Non-pigmented ciliary epithelial cell (primary cell): ENCODE results near the gene CCDC85C.

Source experiments
- DNase-seq: peaks from one replicate; pipeline ENCODE4 v3.0.0-alpha.2; 2010; ENCODE audit warnings: low read depth

Gene CCDC85C

GRCh38 chr14:99509871-99510555, 94.0 kb downstream of the CCDC85C start:
- DNase-seq = no peak

- DNase-seq = no peak
Measured at GRCh38 chr14:99508896-99509629, 94.9 kb downstream of the CCDC85C start.

GRCh38 chr14:99507860-99508640, 96.0 kb downstream of the CCDC85C start:
- DNase-seq = no peak

DNA sequence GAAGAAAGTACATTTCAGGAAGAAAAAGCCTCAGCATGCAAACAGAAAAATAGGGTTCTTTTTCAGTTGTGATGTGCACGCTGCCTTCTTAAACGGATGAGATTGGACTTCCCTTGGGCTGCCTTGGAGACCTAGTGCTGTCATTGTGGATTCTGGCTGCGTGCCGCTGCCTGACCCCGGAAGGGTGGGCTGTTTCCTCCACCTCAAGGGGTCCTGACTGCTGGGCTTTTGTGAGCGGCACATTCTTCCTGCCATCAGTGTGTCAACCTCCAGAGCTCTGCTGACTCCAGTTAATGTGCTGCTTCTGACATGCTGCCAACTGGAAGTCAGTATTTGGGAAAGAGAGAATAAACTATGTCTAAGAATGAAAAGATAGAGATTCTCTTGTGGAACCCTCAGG, 97.7 kb downstream of the CCDC85C start:
- DNase-seq = no peak

- DNase-seq = no peak
Measured at GRCh38 chr14:99505089-99505488, 98.9 kb downstream of the CCDC85C start.

DNA sequence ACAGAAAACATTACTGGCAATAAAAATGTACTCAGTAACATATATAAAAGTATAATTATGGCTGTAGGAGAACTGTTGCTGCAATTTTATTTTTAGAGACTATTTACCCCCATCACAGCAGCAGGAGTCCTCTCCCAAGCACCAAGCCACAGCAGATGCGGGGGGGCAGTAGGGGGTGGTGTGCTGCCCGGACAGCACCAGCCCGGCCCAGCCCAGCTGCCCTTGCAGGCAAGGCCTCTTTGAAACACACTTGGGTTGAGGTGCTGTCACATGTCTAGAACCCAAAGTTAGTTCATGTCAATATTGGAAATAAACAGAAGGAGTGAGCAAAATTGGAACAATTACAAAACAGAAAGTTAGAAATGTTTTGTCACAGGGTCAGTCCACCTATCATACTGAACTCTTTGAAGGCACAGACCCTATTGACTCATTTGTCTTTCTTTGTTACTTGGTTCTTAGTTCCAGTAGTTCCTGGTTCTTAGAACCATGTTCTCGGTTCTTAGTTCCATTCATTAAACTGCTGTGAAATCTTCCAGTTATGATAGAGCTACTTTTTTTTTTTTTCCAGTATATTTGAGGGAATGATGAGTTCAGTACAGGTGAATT, 100.1 kb downstream of the CCDC85C start:
- DNase-seq = no peak

GRCh38 chr14:99502989-99503421, 101.0 kb downstream of the CCDC85C start:
- no peak for DNase-seq

DNA sequence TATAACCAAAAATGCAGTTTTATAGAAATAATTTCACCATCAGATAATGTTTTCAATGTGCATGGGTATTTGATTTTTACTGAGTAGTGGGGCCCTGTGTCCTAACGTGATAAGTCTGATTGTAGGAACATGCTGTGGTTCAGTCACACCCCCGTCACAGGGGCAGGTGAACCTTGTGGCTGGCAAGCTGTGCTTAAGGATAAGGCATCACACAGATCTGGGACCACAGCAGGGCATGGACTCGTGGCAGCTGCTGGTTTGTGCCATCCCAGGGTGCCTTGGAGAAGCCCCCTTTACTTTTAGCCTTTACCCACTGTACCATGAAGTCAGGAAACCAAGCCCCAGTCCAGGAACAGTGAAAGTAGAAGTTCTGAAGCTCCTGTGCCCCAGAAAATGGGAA, 106.1 kb downstream of the CCDC85C start:
- DNase-seq = no peak

DNA sequence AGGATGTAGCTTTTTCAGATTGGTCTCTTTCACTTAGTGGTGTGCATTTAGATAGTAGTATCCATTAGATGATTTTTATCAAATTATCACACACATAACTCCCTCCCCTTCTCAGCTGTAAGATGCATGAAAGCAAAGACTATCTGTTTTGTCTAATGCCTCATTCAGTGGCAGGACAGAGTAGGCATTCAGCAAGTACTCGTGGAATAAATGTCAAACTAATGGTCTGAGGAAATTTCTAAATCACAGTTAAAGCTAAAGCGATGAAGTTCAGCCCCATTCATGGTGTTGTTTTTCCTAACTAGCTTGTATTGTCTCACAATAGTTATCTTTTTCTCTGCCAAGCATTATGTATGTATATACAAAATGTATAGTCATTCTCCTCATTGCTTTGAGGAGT, 106.7 kb downstream of the CCDC85C start:
- DNase-seq = no peak

GRCh38 chr14:99484106-99484505, 119.9 kb downstream of the CCDC85C start:
- no peak for DNase-seq

DNA sequence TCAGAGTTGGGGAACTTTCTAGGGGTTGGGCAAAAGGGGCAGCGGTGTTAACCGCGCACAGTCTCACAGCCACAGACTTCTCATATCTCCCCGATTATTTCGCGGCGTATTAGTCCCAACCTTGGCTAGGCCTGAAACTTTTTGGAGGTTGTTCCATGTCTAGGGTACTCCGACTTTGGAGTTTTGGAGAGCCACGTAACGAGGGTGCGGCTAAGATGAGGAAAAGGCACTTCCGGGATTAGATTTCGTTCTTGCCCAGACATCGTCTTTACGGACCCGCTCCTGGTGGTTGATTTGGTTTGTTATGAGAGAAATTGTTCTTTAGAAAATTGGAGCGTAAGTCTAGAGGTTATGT, 122.3 kb downstream of the CCDC85C start:
- DNase-seq = no peak

DNA sequence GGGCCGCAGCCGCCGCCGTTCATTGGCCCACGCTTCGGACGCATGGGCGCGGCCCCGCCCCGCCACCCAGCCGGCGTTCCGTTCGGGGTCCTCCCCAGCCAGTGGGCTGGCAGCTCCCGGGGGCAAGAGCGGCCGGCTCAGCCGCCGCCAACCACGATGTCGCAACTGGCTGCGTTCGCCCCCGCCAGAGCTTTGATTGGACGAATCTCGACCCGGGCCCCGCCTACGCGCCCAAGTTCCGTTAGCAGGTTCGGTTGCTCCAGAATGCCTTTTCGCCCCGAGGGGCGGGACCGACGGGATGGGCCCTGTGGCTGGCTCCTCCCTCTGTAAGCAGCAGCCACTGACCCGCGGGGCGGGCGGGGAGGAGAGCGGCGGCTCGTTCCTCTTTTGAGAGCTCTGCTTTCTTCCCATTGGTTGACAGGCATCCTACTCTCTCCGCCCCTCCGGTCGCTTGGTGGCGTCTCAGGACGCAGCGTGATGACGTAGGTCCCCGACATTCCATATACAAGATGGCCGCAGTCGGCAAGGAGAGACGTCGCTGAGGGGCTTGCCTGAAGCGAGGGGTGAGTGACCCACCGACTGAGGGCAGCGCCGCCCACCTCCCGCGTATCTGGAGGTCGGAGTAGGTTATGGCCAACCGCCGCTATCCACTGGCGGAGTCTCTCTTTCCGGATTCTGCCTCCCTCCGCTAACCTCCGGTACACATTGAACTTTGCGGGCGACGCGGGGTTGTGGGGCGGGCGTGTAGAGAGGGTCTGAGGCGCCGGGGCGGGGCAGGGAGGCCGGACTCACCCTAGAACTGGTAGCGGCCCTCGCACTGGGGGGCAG, 122.9 kb downstream of the CCDC85C start, which contains the start of gene CCNK:
CCNK (plus strand) TSS at position 493 of the 828 bp plus-strand sequence. CDS start 11,269 bp downstream, outside the sequence.
- DNase-seq = peak; percentile 99

- no peak for DNase-seq
Measured at GRCh38 chr14:99479906-99480869, 123.8 kb downstream of the CCDC85C start, which contains the start of gene SETD3. Gene SETD3, minus strand, starts transcription at chr14:99480859. Its CDS starts 15,054 bp downstream, at chr14:99465805.

- no peak for DNase-seq
Measured at GRCh38 chr14:99479160-99479905, 124.7 kb downstream of the CCDC85C start.

DNA sequence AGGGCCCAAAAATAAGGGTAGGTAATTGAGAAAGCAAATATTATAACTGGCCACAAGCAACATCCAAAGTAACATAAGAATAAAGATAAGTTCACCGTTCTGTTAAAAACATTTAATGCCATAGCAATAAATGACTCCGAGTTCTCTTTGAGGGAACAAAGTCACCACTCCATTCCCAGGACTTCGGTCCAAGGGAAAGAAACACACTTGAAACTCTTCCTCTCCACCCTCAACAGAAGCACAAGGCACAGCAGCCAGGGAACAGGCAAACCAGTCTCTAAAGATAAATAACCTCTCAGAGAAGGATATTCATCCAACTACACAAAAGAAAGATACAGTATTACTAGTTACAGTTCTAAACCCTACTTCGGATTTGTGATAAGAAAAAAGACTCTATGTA, 125.9 kb downstream of the CCDC85C start:
- no peak for DNase-seq

DNA sequence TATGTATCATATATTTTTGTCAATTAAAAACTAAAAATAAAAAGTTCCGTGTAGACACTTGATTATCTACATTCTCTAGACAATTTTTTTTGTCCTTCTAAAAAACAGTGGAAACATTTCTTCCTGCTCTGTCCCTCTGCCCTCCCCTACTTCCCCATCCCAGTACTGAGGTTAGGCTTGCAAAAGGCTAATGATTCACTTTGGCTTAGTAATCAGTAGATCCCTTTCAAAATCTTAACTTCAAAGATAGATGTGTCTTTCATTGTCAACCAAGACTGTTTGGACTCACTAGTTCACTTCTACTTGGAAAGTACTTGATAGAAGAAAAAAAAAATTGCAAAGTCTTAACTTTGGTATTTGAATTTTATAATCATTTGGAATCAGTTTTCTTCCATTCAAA, 127.1 kb downstream of the CCDC85C start:
- no peak for DNase-seq

GRCh38 chr14:99475660-99476059, 128.3 kb downstream of the CCDC85C start:
- DNase-seq = no peak

- DNase-seq = no peak
Measured at GRCh38 chr14:99475179-99475578, 128.8 kb downstream of the CCDC85C start.

DNA sequence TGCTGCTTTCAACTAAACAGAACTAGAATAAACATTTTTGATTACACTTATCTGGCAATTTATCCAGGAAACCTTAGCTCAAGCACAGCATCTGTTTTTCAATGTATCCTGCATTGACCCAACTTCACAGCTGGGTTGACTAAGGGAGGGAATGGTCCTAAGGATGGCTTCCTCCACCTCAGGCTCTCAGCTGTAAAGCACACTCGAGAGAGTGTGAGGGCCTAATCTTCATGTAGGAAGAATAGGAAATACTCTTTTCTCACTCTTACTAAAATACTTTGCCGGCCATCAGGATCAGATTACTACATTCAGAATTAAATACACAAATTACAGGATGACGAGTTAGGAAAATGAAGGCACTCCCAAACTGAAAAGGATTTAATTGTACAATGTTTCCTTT, 130.5 kb downstream of the CCDC85C start:
- no peak for DNase-seq
